H9 (cell line): ENCODE results near the gene FBXO31. TPM values are rescaled to one million over a fixed set of nuclear protein-coding genes. Genes with fewer than 3 reads are reported as not detected.

ENCODE experiments used
- DNase-seq: peaks from one replicate; pipeline ENCODE4 v3.0.0-alpha.2; 2017
- H2AFZ ChIP-seq: one replicate; pipeline ENCODE4 v1.6.1; 2013; ENCODE audit warnings: mild to moderate bottlenecking, low read length, control low read depth, moderate library complexity
- H2AK5ac ChIP-seq: 2 replicates; pipeline ENCODE4 v1.6.1; 2013; ENCODE audit warnings: low read length, control low read depth, mixed read lengths; ENCODE audit not compliant: insufficient read length
- H2BK120ac ChIP-seq: one replicate; pipeline ENCODE4 v1.6.1; 2013; ENCODE audit warnings: low read depth, mild to moderate bottlenecking, low read length, control low read depth, inconsistent platforms; ENCODE audit not compliant: poor library complexity, severe bottlenecking
- H2BK12ac ChIP-seq: 2 replicates; pipeline ENCODE4 v1.6.1; 2013; ENCODE audit warnings: low read length, control low read depth, mixed read lengths, low read depth; ENCODE audit not compliant: insufficient read length
- H2BK15ac ChIP-seq: 2 replicates; pipeline ENCODE4 v1.6.1; 2013; ENCODE audit warnings: low read depth, low read length, control low read depth
- H2BK20ac ChIP-seq: one replicate; pipeline ENCODE4 v1.6.1; 2013; ENCODE audit warnings: low read depth, mild to moderate bottlenecking, low read length, control low read depth, inconsistent platforms; ENCODE audit not compliant: poor library complexity, severe bottlenecking
- H2BK5ac ChIP-seq: 2 replicates; pipeline ENCODE4 v1.6.1; 2013; ENCODE audit warnings: low read length, control low read depth, mixed read lengths; ENCODE audit not compliant: insufficient read length
- H3K14ac ChIP-seq: 2 replicates; pipeline ENCODE4 v1.6.1; 2013; ENCODE audit warnings: low read length, control low read depth; ENCODE audit not compliant: insufficient read depth
- H3K18ac ChIP-seq: 2 replicates; pipeline ENCODE4 v1.6.1; 2013; ENCODE audit warnings: low read depth, mild to moderate bottlenecking, mixed read lengths, low read length, control low read depth; ENCODE audit not compliant: insufficient read length
- H3K23ac ChIP-seq: 2 replicates; pipeline ENCODE4 v1.6.1; 2013; ENCODE audit warnings: low read length, control low read depth, mixed read lengths, low read depth; ENCODE audit not compliant: insufficient read length
- H3K23me2 ChIP-seq: 2 replicates; pipeline ENCODE4 v1.6.1; 2013; ENCODE audit warnings: low read depth, mild to moderate bottlenecking, mixed read lengths, low read length, control low read depth; ENCODE audit not compliant: insufficient read length, poor library complexity, severe bottlenecking
- H3K27ac ChIP-seq: 2 replicates; pipeline ENCODE4 v1.5.1; 2013; ENCODE audit warnings: low read length, control low read depth, mixed read lengths, low read depth; ENCODE audit not compliant: insufficient read length
- H3K27me3 ChIP-seq: 2 replicates; pipeline ENCODE4 v1.6.1; 2013; ENCODE audit warnings: low read length, control low read depth, inconsistent platforms; ENCODE audit not compliant: insufficient read depth
- H3K4ac ChIP-seq: 2 replicates; pipeline ENCODE4 v1.6.1; 2013; ENCODE audit warnings: low read depth, mild to moderate bottlenecking, control low read depth, inconsistent platforms, low read length, moderate library complexity
- H3K4me1 ChIP-seq: 2 replicates; pipeline ENCODE4 v1.6.1; 2013; ENCODE audit warnings: low read length, control low read depth, inconsistent platforms; ENCODE audit not compliant: insufficient read depth
- H3K4me2 ChIP-seq: 2 replicates; pipeline ENCODE4 v1.6.1; 2013; ENCODE audit warnings: low read length, control low read depth, mixed read lengths; ENCODE audit not compliant: insufficient read length, insufficient read depth
- H3K56ac ChIP-seq: 2 replicates; pipeline ENCODE4 v1.6.1; 2013; ENCODE audit warnings: low read depth, mild to moderate bottlenecking, mixed read lengths, low read length, control low read depth; ENCODE audit not compliant: insufficient read length
- H3K79me1 ChIP-seq: 2 replicates; pipeline ENCODE4 v1.6.1; 2013; ENCODE audit warnings: low read depth, mild to moderate bottlenecking, moderate library complexity, low read length, control low read depth, inconsistent platforms; ENCODE audit not compliant: insufficient read depth, poor library complexity, severe bottlenecking
- H3K79me2 ChIP-seq: 2 replicates; pipeline ENCODE4 v1.6.1; 2013; ENCODE audit warnings: low read length, control low read depth, inconsistent platforms; ENCODE audit not compliant: insufficient read depth
- H3K9ac ChIP-seq: 2 replicates; pipeline ENCODE4 v1.6.1; 2013; ENCODE audit warnings: low read length, control low read depth, mixed read lengths; ENCODE audit not compliant: insufficient read length; ENCODE audit errors: extremely low read depth
- H3K9me3 ChIP-seq: one replicate; pipeline ENCODE4 v1.6.1; 2013; ENCODE audit warnings: low read depth, low read length, inconsistent platforms; ENCODE audit not compliant: control insufficient read depth
- H3T11ph ChIP-seq: one replicate; pipeline ENCODE4 v1.6.1; 2013; ENCODE audit warnings: mild to moderate bottlenecking, low read length, control low read depth, inconsistent platforms
- H4K20me1 ChIP-seq: one replicate; pipeline ENCODE4 v1.6.1; 2013; ENCODE audit not compliant: control insufficient read depth, insufficient read length, insufficient read depth
- H4K5ac ChIP-seq: 2 replicates; pipeline ENCODE4 v1.6.1; 2013; ENCODE audit warnings: low read depth, mild to moderate bottlenecking, mixed read lengths, low read length, control low read depth; ENCODE audit not compliant: insufficient read length
- H4K8ac ChIP-seq: replicated peaks from 2 replicates; pipeline ENCODE4 v1.6.1; 2013; ENCODE audit warnings: low read length, control low read depth, mixed read lengths, low read depth; ENCODE audit not compliant: insufficient read length
- H4K91ac ChIP-seq: 2 replicates; pipeline ENCODE4 v1.6.1; 2013; ENCODE audit warnings: low read depth, mild to moderate bottlenecking, moderate library complexity, mixed read lengths, low read length, control low read depth; ENCODE audit not compliant: insufficient read length
- H3K27ac Mint-ChIP-seq, 3 experiments: 2 replicates in 2 of 3; 3 replicates in 1 of 3; pipeline ENCODE4 v1.8.0; 2020 to 2021; ENCODE audit warnings: mixed read lengths in 3 of 3, mild to moderate bottlenecking in 1 of 3, moderate library complexity in 1 of 3
- H3K27me3 Mint-ChIP-seq: 2 replicates; pipeline ENCODE4 v1.8.0; 2021; ENCODE audit warnings: low read depth, mild to moderate bottlenecking, moderate library complexity, mixed read lengths
- H3K36me3 Mint-ChIP-seq, 3 experiments: 2 replicates in 2 of 3; 3 replicates in 1 of 3; pipeline ENCODE4 v1.8.0; 2020 to 2021; ENCODE audit warnings: low read depth in 3 of 3, mixed read lengths in 3 of 3; ENCODE audit not compliant: insufficient read depth in 1 of 3
- H3K4me1 Mint-ChIP-seq, 2 experiments: 2 replicates each; pipeline ENCODE4 v1.8.0; 2020; ENCODE audit warnings: mixed read lengths in 2 of 2
- H3K4me3 Mint-ChIP-seq, 2 experiments: 2 replicates in 1 of 2; 3 replicates in 1 of 2; pipeline ENCODE4 v1.8.0; 2020 to 2021; ENCODE audit warnings: mild to moderate bottlenecking in 2 of 2, mixed read lengths in 2 of 2, moderate library complexity in 1 of 2
- H3K9me3 Mint-ChIP-seq, 2 experiments: 2 replicates in 1 of 2; 3 replicates in 1 of 2; pipeline ENCODE4 v1.8.0; 2020; ENCODE audit warnings: mild to moderate bottlenecking in 2 of 2, mixed read lengths in 2 of 2, moderate library complexity in 1 of 2
- WGBS: extraction: QIAGEN DNeasy Blood & Tissue Kit; methylation state at CpG from one replicate; pipeline ENCODE4 v1.1.7; 2013; ENCODE audit warnings: missing lambda C conversion rate, low lambda C conversion rate, mixed read lengths; ENCODE audit not compliant: insufficient read length; ENCODE audit errors: extremely low coverage; 5-methylcytosine and 5-hydroxymethylcytosine counted together
- total RNA-seq: library from RNA; stranded (reverse); gene quantifications from 2 replicates; pipeline ENCODE4 v1.2.1, GENCODE V29; 2021
- TF ChIP-seq, protein P1 (sequence below): fragments of 200-600 bp; sonication (generic); conservative IDR thresholded peaks from 3 replicates; pipeline ENCODE4 v1.8.0; 2021; ENCODE audit warnings: antibody characterized with exemption, mild to moderate bottlenecking

The FBXO31 gene
- total RNA-seq, 1 experiment from 2014 or later = 24.2 TPM

GRCh38 chr16:87423429-87423828 is 39.9 kb upstream of the FBXO31 start:
- peaks cover 2% of the 10 kb centered on the region for H4K20me1 ChIP-seq
- no peak overlapping the region for H2BK120ac ChIP-seq
- TF ChIP-seq, protein P1, sequence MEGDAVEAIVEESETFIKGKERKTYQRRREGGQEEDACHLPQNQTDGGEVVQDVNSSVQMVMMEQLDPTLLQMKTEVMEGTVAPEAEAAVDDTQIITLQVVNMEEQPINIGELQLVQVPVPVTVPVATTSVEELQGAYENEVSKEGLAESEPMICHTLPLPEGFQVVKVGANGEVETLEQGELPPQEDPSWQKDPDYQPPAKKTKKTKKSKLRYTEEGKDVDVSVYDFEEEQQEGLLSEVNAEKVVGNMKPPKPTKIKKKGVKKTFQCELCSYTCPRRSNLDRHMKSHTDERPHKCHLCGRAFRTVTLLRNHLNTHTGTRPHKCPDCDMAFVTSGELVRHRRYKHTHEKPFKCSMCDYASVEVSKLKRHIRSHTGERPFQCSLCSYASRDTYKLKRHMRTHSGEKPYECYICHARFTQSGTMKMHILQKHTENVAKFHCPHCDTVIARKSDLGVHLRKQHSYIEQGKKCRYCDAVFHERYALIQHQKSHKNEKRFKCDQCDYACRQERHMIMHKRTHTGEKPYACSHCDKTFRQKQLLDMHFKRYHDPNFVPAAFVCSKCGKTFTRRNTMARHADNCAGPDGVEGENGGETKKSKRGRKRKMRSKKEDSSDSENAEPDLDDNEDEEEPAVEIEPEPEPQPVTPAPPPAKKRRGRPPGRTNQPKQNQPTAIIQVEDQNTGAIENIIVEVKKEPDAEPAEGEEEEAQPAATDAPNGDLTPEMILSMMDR = no peak
- DNase-seq = no peak
- no peak overlapping the region for H3K27ac Mint-ChIP-seq
- H3K9me3 Mint-ChIP-seq = no peaks in the 10 kb centered on the region; a peak in 1 of 5 replicates
- no peak overlapping the region for H4K5ac ChIP-seq
- no peak overlapping the region for H3K4me3 Mint-ChIP-seq
- H3K4ac ChIP-seq = no peak overlapping the region
- no peak overlapping the region for H3K18ac ChIP-seq
- H3K27me3 Mint-ChIP-seq = no peaks in the 10 kb centered on the region
- H2AFZ ChIP-seq = no peak overlapping the region
- H2BK12ac ChIP-seq = no peak overlapping the region
- no peak overlapping the region for H2BK20ac ChIP-seq
- no peaks in the 10 kb centered on the region for H3K79me2 ChIP-seq
- peaks cover 7% of the 10 kb centered on the region; the same call in 1 of the 2 replicates for H3K4me1 ChIP-seq
- no peaks in the 10 kb centered on the region for H3K9me3 ChIP-seq
- H4K91ac ChIP-seq = no peak overlapping the region
- no peak overlapping the region for H2BK15ac ChIP-seq
- no peak overlapping the region for H3K23ac ChIP-seq
- no peaks in the 10 kb centered on the region for H3K23me2 ChIP-seq
- no peaks in the 10 kb centered on the region for H3K27me3 ChIP-seq
- peaks cover 44 to 56% of the 10 kb centered on the region in 2 experiments for H3K4me1 Mint-ChIP-seq
- H3K79me1 ChIP-seq = no peaks in the 10 kb centered on the region
- H3K4me2 ChIP-seq = no peak overlapping the region
- no peak overlapping the region for H2AK5ac ChIP-seq
- peaks cover 25 to 47% (median 38%) of the 10 kb centered on the region in 3 experiments for H3K36me3 Mint-ChIP-seq
- no peak overlapping the region; the same call in 1 of the 2 replicates for H3K14ac ChIP-seq
- no CpG with 5 or more reads among the region's 15 CpGs for WGBS
- no peak overlapping the region for H2BK5ac ChIP-seq
- no peak overlapping the region for H3T11ph ChIP-seq
- no peak overlapping the region for H3K27ac ChIP-seq
- no peak overlapping the region for H3K9ac ChIP-seq
- no peak overlapping the region for H4K8ac ChIP-seq
- H3K56ac ChIP-seq = no peak overlapping the region
